AG10803 (cell line): Measurements from ENCODE around the gene ACOXL.
A peak's percentile ranks its signal among the peaks of the same experiment; 100 is the strongest.

Source experiments
- DNase-seq: peaks from one replicate; pipeline ENCODE4 v3.0.0; 2010; ENCODE audit warnings: low read depth
- H3K4me3 ChIP-seq: 2 replicates; pipeline ENCODE4 v1.5.1; 2011; ENCODE audit warnings: mild to moderate bottlenecking, low read length, control low read depth
- TF ChIP-seq, protein P1 (sequence below): conservative IDR thresholded peaks from 2 replicates; pipeline ENCODE4 v1.5.1; 2011; ENCODE audit warnings: mild to moderate bottlenecking, low read length, control low read depth, inconsistent platforms

The ACOXL gene

GRCh38 chr2:110759411-110759810 lies 27.0 kb downstream of the ACOXL start:
- TF ChIP-seq, protein P1, sequence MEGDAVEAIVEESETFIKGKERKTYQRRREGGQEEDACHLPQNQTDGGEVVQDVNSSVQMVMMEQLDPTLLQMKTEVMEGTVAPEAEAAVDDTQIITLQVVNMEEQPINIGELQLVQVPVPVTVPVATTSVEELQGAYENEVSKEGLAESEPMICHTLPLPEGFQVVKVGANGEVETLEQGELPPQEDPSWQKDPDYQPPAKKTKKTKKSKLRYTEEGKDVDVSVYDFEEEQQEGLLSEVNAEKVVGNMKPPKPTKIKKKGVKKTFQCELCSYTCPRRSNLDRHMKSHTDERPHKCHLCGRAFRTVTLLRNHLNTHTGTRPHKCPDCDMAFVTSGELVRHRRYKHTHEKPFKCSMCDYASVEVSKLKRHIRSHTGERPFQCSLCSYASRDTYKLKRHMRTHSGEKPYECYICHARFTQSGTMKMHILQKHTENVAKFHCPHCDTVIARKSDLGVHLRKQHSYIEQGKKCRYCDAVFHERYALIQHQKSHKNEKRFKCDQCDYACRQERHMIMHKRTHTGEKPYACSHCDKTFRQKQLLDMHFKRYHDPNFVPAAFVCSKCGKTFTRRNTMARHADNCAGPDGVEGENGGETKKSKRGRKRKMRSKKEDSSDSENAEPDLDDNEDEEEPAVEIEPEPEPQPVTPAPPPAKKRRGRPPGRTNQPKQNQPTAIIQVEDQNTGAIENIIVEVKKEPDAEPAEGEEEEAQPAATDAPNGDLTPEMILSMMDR, result no peak
- DNase-seq, result no peak
- H3K4me3 ChIP-seq, result no peak overlapping the region

DNA sequence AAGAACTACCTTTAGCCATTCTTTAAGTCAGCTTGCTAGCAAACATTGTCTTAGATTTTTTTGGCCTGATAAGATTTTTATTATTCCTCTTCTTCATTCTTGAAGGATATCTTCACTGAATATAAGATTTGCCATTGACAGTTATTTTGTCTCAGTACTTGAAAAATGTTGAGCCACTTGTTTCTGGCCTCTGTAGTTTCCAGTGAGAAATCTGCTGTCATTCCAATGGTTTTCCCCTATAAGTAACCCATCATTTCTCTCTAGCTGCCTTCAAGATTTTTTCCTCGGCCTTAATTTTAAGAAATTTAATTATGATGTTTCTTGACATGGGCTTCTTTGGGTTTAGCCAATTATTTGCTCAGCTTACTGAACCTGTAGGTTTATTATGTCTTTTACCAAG lies 32.6 kb downstream of the ACOXL start:
- H3K4me3 ChIP-seq, result no peak overlapping the region
- TF ChIP-seq, protein P1, result no peak
- DNase-seq, result no peak

- TF ChIP-seq, protein P1, result no peak
- H3K4me3 ChIP-seq, result no peak overlapping the region
- DNase-seq, result no peak
These were observed 33.9 kb downstream of the ACOXL start for GRCh38 chr2:110766291-110766690.

DNA sequence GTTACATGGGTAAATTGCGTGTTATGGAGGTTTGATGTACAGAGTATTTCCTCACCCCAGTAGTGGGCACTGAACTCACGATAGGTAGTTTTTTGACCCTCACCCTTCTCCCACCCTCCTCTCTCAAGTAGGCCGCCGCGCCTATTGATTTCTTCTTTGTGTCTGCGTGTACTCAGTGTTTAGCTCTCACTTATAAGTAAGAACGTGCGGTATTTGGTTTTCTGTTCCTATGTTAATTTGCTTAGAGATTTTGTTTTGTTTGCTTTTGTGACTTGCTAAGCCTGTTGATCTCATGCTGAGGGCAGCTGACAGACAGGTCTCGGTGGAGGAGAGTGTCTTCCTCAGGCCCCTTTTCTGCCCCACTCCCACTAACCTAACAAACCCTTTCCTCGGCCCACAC lies 36.2 kb downstream of the ACOXL start:
- H3K4me3 ChIP-seq, result no peak overlapping the region
- TF ChIP-seq, protein P1, result no peak
- no peak for DNase-seq

- TF ChIP-seq, protein P1, result no peak
- peak; percentile 3 for DNase-seq
- peak overlapping the region; percentile 8 for H3K4me3 ChIP-seq
These were observed 38.1 kb downstream of the ACOXL start for GRCh38 chr2:110770404-110770958.

GRCh38 chr2:110770959-110771431 lies 38.6 kb downstream of the ACOXL start:
- peak overlapping the region; percentile 8 for H3K4me3 ChIP-seq
- peak; percentile 43 for DNase-seq
- TF ChIP-seq, protein P1, result no peak

GRCh38 chr2:110771547-110772382 lies 39.4 kb downstream of the ACOXL start:
- no peak overlapping the region for H3K4me3 ChIP-seq
- TF ChIP-seq, protein P1, result no peak
- no peak for DNase-seq
